HG03097 (cell line): ENCODE data around the gene MAML2.
A peak's percentile ranks its signal among the peaks of the same experiment; 100 is the strongest.
"Not testable (repeated sequence)": the region's sequence is repeated elsewhere in the genome, so short reads cannot be mapped to it uniquely, and the experiment has no call there.

Source experiments
- ATAC-seq: cut with Tn5 transposase; IDR thresholded peaks from one replicate; pipeline ENCODE4 v1.9.1; 2021; ENCODE audit not compliant: unreplicated experiment, low FRiP score

The MAML2 gene

GRCh38 chr11:96194581-96195374 lies 148.2 kb downstream of the MAML2 start:
- no peak for ATAC-seq

GRCh38 chr11:96193745-96194443 lies 149.1 kb downstream of the MAML2 start:
- ATAC-seq, result no peak

GRCh38 chr11:96191752-96192151 lies 151.2 kb downstream of the MAML2 start:
- ATAC-seq, result no peak

- no peak for ATAC-seq
These were observed 153.6 kb downstream of the MAML2 start for GRCh38 chr11:96189351-96189750.

GRCh38 chr11:96188243-96189006 lies 154.6 kb downstream of the MAML2 start:
- peak; percentile 43 for ATAC-seq

GRCh38 chr11:96187822-96188221 lies 155.2 kb downstream of the MAML2 start:
- no peak for ATAC-seq

- ATAC-seq, result no peak
These were observed 156.2 kb downstream of the MAML2 start for GRCh38 chr11:96186806-96187205.

GRCh38 chr11:96185220-96185768 lies 157.7 kb downstream of the MAML2 start:
- ATAC-seq, result peak; percentile 58

- ATAC-seq, result not testable (repeated sequence)
These were observed 162.1 kb downstream of the MAML2 start for GRCh38 chr11:96180937-96181336.

- ATAC-seq, result no peak
These were observed 162.7 kb downstream of the MAML2 start for GRCh38 chr11:96180341-96180740.

GRCh38 chr11:96179905-96180304 lies 163.1 kb downstream of the MAML2 start:
- no peak for ATAC-seq

- ATAC-seq, result no peak
These were observed 164.1 kb downstream of the MAML2 start for GRCh38 chr11:96178887-96179279.

- no peak for ATAC-seq
These were observed 164.7 kb downstream of the MAML2 start for GRCh38 chr11:96178049-96178886.

- ATAC-seq, result no peak
These were observed 165.8 kb downstream of the MAML2 start for GRCh38 chr11:96177146-96177545.

- no peak for ATAC-seq
These were observed 169.1 kb downstream of the MAML2 start for GRCh38 chr11:96173906-96174305.

GRCh38 chr11:96173422-96173821 lies 169.6 kb downstream of the MAML2 start:
- ATAC-seq, result no peak

GRCh38 chr11:96172604-96173003 lies 170.4 kb downstream of the MAML2 start:
- ATAC-seq, result no peak

- no peak for ATAC-seq
These were observed 173.7 kb downstream of the MAML2 start for GRCh38 chr11:96169250-96169649.

- no peak for ATAC-seq
These were observed 174.4 kb downstream of the MAML2 start for GRCh38 chr11:96168623-96169022.

- no peak for ATAC-seq
These were observed 175.2 kb downstream of the MAML2 start for GRCh38 chr11:96167787-96168186.
